Skeletal muscle tissue (tissue), 4 donors: ENCODE measurements around the gene SEPTIN10. TPM values are rescaled to one million over a fixed set of nuclear protein-coding genes. Genes with fewer than 3 reads are reported as not detected.
"Not testable (repeated sequence)": the region's sequence is repeated elsewhere in the genome, so short reads cannot be mapped to it uniquely, and the experiment has no call there.

Experiments used
- H3K27ac ChIP-seq: one replicate; pipeline ENCODE4 v1.7.0; 2013; ENCODE audit warnings: mild to moderate bottlenecking, low read depth, low read length, inconsistent platforms
- H3K27me3 ChIP-seq, 3 donors: one replicate each; pipeline ENCODE4 v1.7.0; 2013; ENCODE audit warnings: low read length in 3 of 3; ENCODE audit not compliant: control insufficient read depth in 3 of 3, insufficient read depth in 3 of 3
- H3K36me3 ChIP-seq, 3 donors: one replicate each; pipeline ENCODE4 v1.7.0; 2013; ENCODE audit warnings: low read length in 3 of 3; ENCODE audit not compliant: control insufficient read depth in 3 of 3, insufficient read depth in 3 of 3
- H3K4me1 ChIP-seq, 3 donors: one replicate each; pipeline ENCODE4 v1.7.0; 2013; ENCODE audit warnings: low read length in 3 of 3, mild to moderate bottlenecking in 3 of 3; ENCODE audit not compliant: control insufficient read depth in 3 of 3, insufficient read depth in 3 of 3
- H3K4me3 ChIP-seq, 3 donors: one replicate each; pipeline ENCODE4 v1.7.0; 2013; ENCODE audit warnings: low read length in 3 of 3
- H3K9ac ChIP-seq, 3 donors: one replicate each; pipeline ENCODE4 v1.7.0; 2013; ENCODE audit warnings: low read length in 3 of 3, mild to moderate bottlenecking in 3 of 3, moderate library complexity in 2 of 3, low read depth in 1 of 3
- H3K9me3 ChIP-seq, 3 donors: one replicate each; pipeline ENCODE4 v1.7.0; 2013; ENCODE audit warnings: low read length in 3 of 3; ENCODE audit not compliant: control insufficient read depth in 3 of 3
- total RNA-seq: library from RNA; depleted of rRNA; stranded (reverse); fragments of >200 nt; gene quantifications from one replicate; pipeline ENCODE4 v1.2.3, GENCODE V29; 2014
- donor health status: Osteomylitis.

The SEPTIN10 gene
- total RNA-seq, 1 donor from 2014 or later, result 109 TPM

DNA sequence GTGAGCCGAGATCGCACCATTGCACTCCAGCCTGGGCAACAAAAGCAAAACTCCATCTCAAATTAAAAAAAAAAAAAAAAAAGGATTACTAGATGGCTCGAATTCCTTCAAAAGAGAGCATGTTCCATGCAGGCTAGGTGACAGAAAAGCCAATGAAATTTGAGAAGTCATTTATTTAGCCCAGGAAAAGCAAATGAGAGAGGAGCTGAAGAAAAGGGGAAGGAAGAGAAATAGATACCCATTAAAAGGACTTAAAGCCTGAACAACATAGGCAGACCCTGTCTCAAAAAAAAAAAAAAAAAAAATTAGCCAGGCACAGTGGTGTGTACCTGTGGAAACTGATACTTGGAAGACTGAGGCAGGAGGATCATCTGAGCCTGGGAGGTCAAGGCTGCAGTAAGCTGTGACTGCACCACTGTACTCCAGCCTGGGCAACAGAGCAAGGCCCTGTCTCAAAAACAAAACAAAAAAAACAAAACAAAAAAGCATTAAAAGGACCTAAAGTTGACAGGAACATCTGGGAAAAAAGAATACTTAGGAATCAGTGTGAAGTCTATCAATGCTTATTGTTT lies 11.1 kb downstream of the SEPTIN10 start:
- peaks cover 0 to 3% (median 0%) of the 10 kb centered on the region in 3 donors for H3K36me3 ChIP-seq
- H3K27ac ChIP-seq, result no peak overlapping the region
- no peak overlapping the region for H3K9ac ChIP-seq
- H3K4me1 ChIP-seq, result peaks cover 0 to 3% (median 0%) of the 10 kb centered on the region in 3 donors
- H3K4me3 ChIP-seq, result no peak overlapping the region
- no peaks in the 10 kb centered on the region for H3K27me3 ChIP-seq
- H3K9me3 ChIP-seq, result no peaks in the 10 kb centered on the region

DNA sequence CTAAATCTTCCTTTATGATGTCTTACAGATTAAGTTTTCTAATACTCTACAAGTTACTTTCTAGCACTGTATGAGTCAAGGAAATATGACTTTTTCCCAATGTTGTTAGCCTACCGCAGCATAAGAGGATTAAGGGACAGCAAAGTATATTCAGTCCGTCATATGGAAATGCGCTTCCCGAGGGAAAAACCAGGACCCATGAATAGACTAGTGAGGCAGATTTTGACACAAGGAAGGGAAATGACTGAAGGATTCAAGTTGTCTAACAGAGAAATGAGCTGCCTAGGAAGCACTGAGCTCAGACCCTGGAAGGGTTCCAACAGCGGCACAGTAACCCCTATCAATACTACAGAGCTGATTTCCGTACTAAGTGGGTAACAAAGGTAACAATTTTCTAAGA lies 12.0 kb downstream of the SEPTIN10 start:
- peaks cover 0 to 3% (median 0%) of the 10 kb centered on the region in 3 donors for H3K4me1 ChIP-seq
- peaks cover 0 to 3% (median 0%) of the 10 kb centered on the region in 3 donors for H3K36me3 ChIP-seq
- H3K9ac ChIP-seq, result no peak overlapping the region
- no peak overlapping the region for H3K4me3 ChIP-seq
- H3K27me3 ChIP-seq, result no peaks in the 10 kb centered on the region
- H3K9me3 ChIP-seq, result no peaks in the 10 kb centered on the region
- no peak overlapping the region for H3K27ac ChIP-seq

DNA sequence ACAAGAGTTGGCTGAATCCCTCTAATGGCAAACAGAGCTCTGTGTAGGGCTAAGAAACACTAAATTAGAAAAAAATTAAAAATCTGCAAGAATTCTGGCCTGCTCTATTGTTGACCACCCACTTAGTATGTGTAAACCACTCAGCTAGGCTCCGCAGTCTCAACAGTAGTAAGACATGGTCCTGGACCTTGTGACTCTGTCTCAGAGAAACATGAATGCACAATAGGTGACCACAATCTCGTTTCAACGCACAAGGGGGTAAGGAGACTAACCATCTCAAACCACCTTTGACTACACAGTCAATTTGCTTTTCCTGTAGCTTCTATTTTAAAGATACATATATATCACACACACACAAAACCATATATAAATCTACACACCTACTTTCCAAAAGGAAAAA lies 16.5 kb downstream of the SEPTIN10 start:
- H3K27me3 ChIP-seq, result no peaks in the 10 kb centered on the region
- H3K4me1 ChIP-seq, result peaks cover 0 to 3% (median 0%) of the 10 kb centered on the region in 3 donors
- no peak overlapping the region for H3K9ac ChIP-seq
- H3K27ac ChIP-seq, result no peak overlapping the region
- H3K9me3 ChIP-seq, result no peaks in the 10 kb centered on the region
- no peaks in the 10 kb centered on the region for H3K36me3 ChIP-seq
- no peak overlapping the region for H3K4me3 ChIP-seq

DNA sequence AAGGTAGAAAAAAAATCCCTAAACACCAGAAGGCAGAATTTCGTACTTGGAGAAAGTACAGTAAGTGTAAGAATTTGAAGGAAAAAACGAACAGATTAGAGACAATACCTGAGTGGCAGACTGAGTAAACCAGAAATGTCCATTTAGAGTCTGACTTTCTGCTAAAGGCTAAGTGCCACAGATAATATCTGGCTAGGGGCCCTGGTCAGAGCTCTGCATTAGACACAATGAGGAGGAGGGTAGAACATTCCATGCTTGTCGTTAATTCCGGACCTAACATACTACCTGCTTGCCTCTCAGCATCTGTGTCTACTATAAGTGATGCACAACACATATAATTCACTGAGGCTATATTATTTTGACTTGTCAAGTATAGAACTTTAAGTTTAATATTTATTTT lies 18.1 kb downstream of the SEPTIN10 start:
- Histone ChIP-seq H3K27me3 (no peaks in the 10 kb centered on the region), H3K36me3 (no peaks in the 10 kb centered on the region), H3K9ac (no peak overlapping the region), H3K4me3 (no peak overlapping the region), H3K4me1 (no peaks in the 10 kb centered on the region), H3K27ac (no peak overlapping the region), H3K9me3 (no peaks in the 10 kb centered on the region)

DNA sequence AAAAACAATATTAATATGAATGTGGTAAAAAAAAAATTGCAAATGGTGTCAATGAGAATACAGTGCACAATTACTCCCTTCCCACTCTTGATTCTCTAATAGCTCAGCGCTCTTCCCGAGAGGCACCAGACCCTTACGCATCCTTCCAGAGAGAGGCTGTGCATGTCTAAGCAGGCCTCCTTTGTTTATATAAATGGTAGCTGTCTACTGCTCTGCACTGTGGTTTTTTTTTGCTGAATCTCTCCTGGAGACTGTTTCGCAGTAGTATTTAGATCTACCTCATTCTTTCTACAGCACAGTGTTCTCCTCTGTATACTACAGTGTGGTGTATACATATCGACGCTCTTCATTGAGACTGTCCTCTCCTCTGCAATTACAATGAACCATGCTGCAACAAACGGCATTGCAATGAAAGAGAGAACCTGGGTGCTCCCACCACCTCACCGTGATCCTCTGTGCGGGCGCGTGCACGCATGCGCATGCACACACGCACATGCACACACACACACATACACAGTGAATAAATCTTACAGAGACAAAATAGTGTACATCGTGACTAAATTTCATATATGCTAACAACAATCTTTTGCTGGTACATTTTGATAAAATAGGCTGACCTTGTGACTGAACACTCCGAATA lies 19.4 kb downstream of the SEPTIN10 start:
- no peaks in the 10 kb centered on the region for H3K9me3 ChIP-seq
- no peaks in the 10 kb centered on the region for H3K36me3 ChIP-seq
- H3K9ac ChIP-seq, result no peak overlapping the region
- no peak overlapping the region for H3K4me3 ChIP-seq
- H3K27ac ChIP-seq, result no peak overlapping the region
- H3K4me1 ChIP-seq, result no peaks in the 10 kb centered on the region
- H3K27me3 ChIP-seq, result no peaks in the 10 kb centered on the region

DNA sequence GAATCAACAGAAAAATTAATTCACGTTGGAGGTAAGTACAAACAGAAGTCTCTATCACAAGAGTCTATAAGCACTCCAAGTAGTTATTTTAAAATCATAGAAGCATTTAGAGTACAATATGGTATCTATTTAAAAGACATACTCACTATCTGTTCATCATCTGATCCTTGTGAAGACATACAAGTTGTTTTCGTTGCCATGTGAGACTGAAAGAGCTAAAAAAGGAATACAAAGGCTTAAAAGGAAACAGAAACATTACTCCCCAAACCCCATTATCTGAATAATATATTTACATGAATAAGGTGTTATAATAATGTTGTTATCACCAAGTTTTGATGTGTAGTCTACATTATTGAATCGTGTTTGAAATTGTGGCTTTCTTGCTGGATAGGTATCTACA lies 20.9 kb downstream of the SEPTIN10 start:
- Histone ChIP-seq H3K4me1 (no peaks in the 10 kb centered on the region), H3K9ac (no peak overlapping the region), H3K27me3 (no peaks in the 10 kb centered on the region), H3K27ac (no peak overlapping the region), H3K9me3 (no peaks in the 10 kb centered on the region), H3K4me3 (no peak overlapping the region), H3K36me3 (no peaks in the 10 kb centered on the region)

DNA sequence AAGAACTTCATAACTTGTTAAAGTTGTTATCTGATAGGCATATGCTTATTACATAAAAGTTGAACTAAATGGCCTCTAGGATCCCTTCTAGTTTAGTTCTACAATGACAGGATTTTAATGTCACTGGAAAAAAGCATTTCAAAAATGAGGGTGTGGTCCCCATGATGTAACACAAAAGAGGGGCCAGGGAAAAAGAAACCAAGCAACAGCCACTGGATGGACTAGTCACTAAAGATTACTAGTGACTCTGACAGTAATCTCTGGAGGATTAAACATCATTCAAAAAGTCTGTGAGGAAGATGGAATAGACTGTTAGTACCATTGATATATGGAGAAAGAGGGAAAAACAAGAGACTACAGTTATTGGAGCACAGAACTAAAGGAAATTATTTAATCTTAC lies 22.6 kb downstream of the SEPTIN10 start:
- no peak overlapping the region for H3K27ac ChIP-seq
- H3K27me3 ChIP-seq, result no peaks in the 10 kb centered on the region
- no peak overlapping the region for H3K4me3 ChIP-seq
- no peak overlapping the region for H3K9ac ChIP-seq
- H3K4me1 ChIP-seq, result no peaks in the 10 kb centered on the region
- H3K9me3 ChIP-seq, result no peaks in the 10 kb centered on the region
- H3K36me3 ChIP-seq, result no peaks in the 10 kb centered on the region

DNA sequence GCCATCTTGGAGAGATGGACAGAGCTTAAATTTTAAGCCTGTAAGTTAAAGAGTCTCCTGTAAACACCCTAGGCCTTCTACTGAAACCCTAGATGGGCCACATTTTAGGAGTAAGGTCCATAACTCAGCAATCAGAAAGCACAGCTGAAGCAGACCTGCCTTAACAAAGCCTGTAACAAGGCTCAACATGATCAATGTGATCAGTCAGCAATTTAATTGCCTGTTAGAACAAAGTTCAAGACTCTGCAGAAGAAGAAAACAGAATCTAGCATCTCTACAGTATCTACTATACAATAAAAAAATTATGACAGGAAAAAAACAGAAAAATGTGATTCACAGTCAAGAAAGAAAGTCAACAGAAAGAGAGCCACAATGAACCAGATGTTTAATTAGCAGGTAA lies 27.1 kb downstream of the SEPTIN10 start:
- H3K27me3 ChIP-seq, result no peaks in the 10 kb centered on the region
- H3K4me3 ChIP-seq, result no peak overlapping the region
- peaks cover 0 to 3% (median 3%) of the 10 kb centered on the region in 3 donors for H3K36me3 ChIP-seq
- no peaks in the 10 kb centered on the region for H3K4me1 ChIP-seq
- no peaks in the 10 kb centered on the region for H3K9me3 ChIP-seq
- no peak overlapping the region for H3K27ac ChIP-seq
- no peak overlapping the region for H3K9ac ChIP-seq

DNA sequence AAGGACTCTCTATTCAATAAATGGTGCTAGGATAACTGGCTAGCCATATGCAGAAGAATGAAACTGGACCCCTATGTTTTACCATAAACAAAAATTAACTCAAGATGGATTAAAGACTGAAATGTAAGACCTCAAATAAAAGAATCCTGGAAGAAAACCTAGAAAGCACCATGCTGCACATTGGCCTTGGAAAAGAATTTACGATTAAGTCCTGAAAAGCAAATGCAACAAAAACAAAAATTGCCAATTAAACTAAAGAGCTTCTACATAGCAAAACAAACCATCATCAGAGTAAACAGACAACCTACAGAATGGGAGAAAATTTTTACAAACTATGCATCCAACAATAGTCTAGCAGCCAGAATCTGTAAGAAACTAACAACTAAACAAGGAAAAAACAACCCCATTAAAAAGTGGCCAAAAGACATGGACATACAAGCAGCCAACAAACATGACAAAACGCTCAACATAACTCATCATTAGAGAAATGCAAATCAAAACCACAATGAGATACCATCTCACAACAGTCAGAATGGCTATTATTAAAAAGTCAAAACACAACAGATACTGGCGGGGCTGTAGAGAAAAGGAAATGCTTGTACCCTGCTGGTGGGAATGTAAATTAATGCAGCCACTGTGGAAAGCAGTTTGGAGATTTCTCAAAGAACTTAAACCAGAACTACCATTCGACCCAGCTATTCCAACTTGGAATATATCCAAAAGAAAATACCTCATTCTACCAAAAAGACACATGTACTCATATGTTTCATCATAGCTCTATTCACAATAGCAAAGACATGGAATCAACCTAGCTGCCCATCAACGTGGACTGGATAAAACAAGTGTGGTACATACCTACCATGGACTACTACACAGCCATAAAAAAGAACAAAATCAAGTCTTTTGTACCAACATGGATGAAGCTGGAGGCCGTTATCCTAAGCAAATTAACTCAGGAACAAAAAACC lies 30.6 kb downstream of the SEPTIN10 start:
- Histone ChIP-seq H3K4me3 (no peak overlapping the region), H3K27ac (no peak overlapping the region), H3K4me1 (no peaks in the 10 kb centered on the region), H3K36me3 (peaks cover 0 to 3% (median 3%) of the 10 kb centered on the region in 3 donors), H3K9ac (no peak overlapping the region), H3K27me3 (no peaks in the 10 kb centered on the region), H3K9me3 (no peaks in the 10 kb centered on the region)

DNA sequence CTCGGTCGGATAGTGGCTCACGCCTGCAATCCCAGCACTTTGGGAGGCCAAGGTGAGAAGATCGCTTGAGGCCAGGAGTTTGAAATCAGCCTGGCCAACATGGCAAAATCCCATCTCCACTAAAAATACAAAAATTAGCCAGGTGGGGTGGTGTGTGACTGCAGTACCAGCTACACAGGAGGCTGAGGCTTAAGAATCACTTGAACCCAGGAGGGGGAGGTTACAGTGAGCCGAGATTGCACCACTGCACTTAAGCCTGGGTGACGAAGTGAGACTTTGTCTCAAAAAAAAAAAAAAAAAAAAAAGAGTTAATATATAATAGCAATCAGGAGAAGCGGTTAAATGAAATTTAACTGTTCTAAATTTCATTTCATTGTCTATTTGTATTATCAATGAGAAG lies 36.1 kb downstream of the SEPTIN10 start:
- H3K27me3 ChIP-seq, H3K9ac ChIP-seq, H3K27ac ChIP-seq, H3K9me3 ChIP-seq, H3K36me3 ChIP-seq, H3K4me3 ChIP-seq, H3K4me1 ChIP-seq: not testable (repeated sequence)
